Mammary epithelial cell (primary cell): ENCODE results near the gene MYO5C.

Source experiments
- CTCF ChIP-seq, 2 donors: IDR thresholded peaks in 1 of 2; conservative IDR thresholded peaks in 1 of 2; 2 replicates each; pipeline ENCODE4 v1.5.1; 2011 to 2012; ENCODE audit warnings: inconsistent platforms in 2 of 2, low read length in 2 of 2, mild to moderate bottlenecking in 2 of 2, control low read depth in 1 of 2, low read depth in 1 of 2; ENCODE audit not compliant: insufficient read depth in 1 of 2; ENCODE audit errors: extremely low read depth in 1 of 2
- EZH2 ChIP-seq: IDR thresholded peaks from 2 replicates; pipeline ENCODE4 v1.6.1; 2012; ENCODE audit warnings: low read length, inconsistent platforms, borderline replicate concordance

GRCh38 chr15:52259503-52259902, 36.1 kb downstream of the MYO5C start:
- TF ChIP-seq CTCF (conservative IDR thresholded peaks at IDR 0.05 in 1 of 2, IDR thresholded peaks at IDR 0.05 in 1 of 2; ENCODE audit: extremely low read depth in 1 of 2, insufficient read depth in 1 of 2, low read depth in 1 of 2, low read length in 2 of 2) (no peak), EZH2 (no peak)
